H1 (cell line): Measurements from ENCODE around the gene GSK3B. TPM values are rescaled to one million over a fixed set of nuclear protein-coding genes. Genes with fewer than 3 reads are reported as not detected.

Experiments
- CTCF ChIA-PET: fragments of 300-600 bp; sonication (Branson Sonifier 250); formaldehyde crosslinking; loops from one replicate; lab custom pipeline; 2021; ENCODE audit not compliant: partially characterized antibody; lab: Charles Lee
- POLR2A ChIA-PET: fragments of 300-600 bp; sonication (Branson Sonifier 250); formaldehyde crosslinking; loops from one replicate; lab custom pipeline; 2021; ENCODE audit warnings: inconsistent platforms; ENCODE audit not compliant: partially characterized antibody; lab: Charles Lee
- DNase-seq, 2 experiments: peaks; one replicate each; pipeline versions ENCODE4 v3.0.0 to v3.0.0-alpha.2; 2010 to 2022; ENCODE audit warnings: low spot score in 2 of 2, low read depth in 1 of 2, mixed read lengths in 1 of 2
- FAIRE-seq: peaks from 2 replicates; lab custom pipeline; 2011; peaks lifted over from hg19 to GRCh38; lab: Jason Lieb, UNC
- H2AFZ ChIP-seq: 2 replicates; pipeline ENCODE4 v1.8.1; 2012; ENCODE audit warnings: low read length, inconsistent platforms
- H2AK5ac ChIP-seq: 2 replicates; pipeline ENCODE4 v1.6.1; 2013; ENCODE audit warnings: low read depth, low read length
- H2BK120ac ChIP-seq: replicated peaks from 2 replicates; pipeline ENCODE3; 2013; ENCODE audit warnings: low read depth, low read length, inconsistent platforms
- H2BK12ac ChIP-seq: 2 replicates; pipeline ENCODE4 v1.6.1; 2013; ENCODE audit warnings: low read depth, low read length
- H2BK15ac ChIP-seq: 2 replicates; pipeline ENCODE4 v1.6.1; 2013; ENCODE audit warnings: low read length
- H2BK20ac ChIP-seq: 2 replicates; pipeline ENCODE4 v1.6.1; 2013; ENCODE audit warnings: low read length
- H2BK5ac ChIP-seq: 2 replicates; pipeline ENCODE4 v1.6.1; 2013; ENCODE audit warnings: low read depth, low read length
- H3K14ac ChIP-seq: 2 replicates; pipeline ENCODE4 v1.6.1; 2013; ENCODE audit warnings: inconsistent platforms; ENCODE audit not compliant: insufficient read length
- H3K18ac ChIP-seq: 2 replicates; pipeline ENCODE4 v1.6.1; 2013; ENCODE audit warnings: low read length; ENCODE audit errors: extremely low read depth
- H3K23ac ChIP-seq: 2 replicates; pipeline ENCODE4 v1.6.1; 2013; ENCODE audit warnings: inconsistent platforms; ENCODE audit not compliant: insufficient read length
- H3K23me2 ChIP-seq: 2 replicates; pipeline ENCODE4 v1.6.1; 2013; ENCODE audit warnings: low read depth, low read length
- H3K27ac ChIP-seq: 2 replicates; pipeline ENCODE4 v1.6.1; 2011; ENCODE audit warnings: low read depth, low read length, inconsistent platforms
- H3K27me3 ChIP-seq, 4 experiments: replicated peaks in 1 of 4; 1 replicate in 1 of 4; 2 replicates in 3 of 4; pipeline versions ENCODE4 v1.6.1 to v1.8.1; 2011 to 2013; ENCODE audit warnings: low read length in 3 of 4, mild to moderate bottlenecking in 3 of 4, inconsistent platforms in 2 of 4, mixed read lengths in 2 of 4, moderate library complexity in 1 of 4; ENCODE audit not compliant: control insufficient read depth in 3 of 4, insufficient read depth in 3 of 4; ENCODE audit errors: extremely low read depth in 1 of 4
- H3K36me3 ChIP-seq, 4 experiments: 2 replicates each; pipeline versions ENCODE4 v1.6.1 to v1.8.1; 2011 to 2013; ENCODE audit warnings: mild to moderate bottlenecking in 4 of 4, low read length in 3 of 4, moderate library complexity in 2 of 4, control low read depth in 1 of 4, inconsistent platforms in 1 of 4; ENCODE audit not compliant: insufficient read depth in 4 of 4, control insufficient read depth in 2 of 4
- H3K4ac ChIP-seq: replicated peaks from 2 replicates; pipeline ENCODE3; 2013; ENCODE audit warnings: low read length, low read depth, mixed read lengths, inconsistent platforms; ENCODE audit not compliant: insufficient read length
- H3K4me1 ChIP-seq, 4 experiments: replicated peaks in 1 of 4; 1 replicate in 1 of 4; 2 replicates in 3 of 4; pipeline versions ENCODE4 v1.6.1 to v1.8.1; 2011 to 2013; ENCODE audit warnings: low read length in 3 of 4, inconsistent platforms in 2 of 4, mixed read lengths in 1 of 4; ENCODE audit not compliant: insufficient read depth in 4 of 4, control insufficient read depth in 3 of 4
- H3K4me2 ChIP-seq, 2 experiments: 2 replicates each; pipeline versions ENCODE4 v1.6.1 to v1.8.1; 2011 to 2013; ENCODE audit warnings: low read depth in 2 of 2, low read length in 2 of 2, control low read depth in 1 of 2, inconsistent platforms in 1 of 2, mild to moderate bottlenecking in 1 of 2; ENCODE audit not compliant: insufficient read depth in 1 of 2
- H3K4me3 ChIP-seq, 4 experiments: fragments of 200-600, 300-600 bp in 1 of 4; sonication (generic), shearing (Covaris generic), sonication (Bioruptor Twin) in 1 of 4; 2 replicates each; pipeline versions ENCODE4 v1.5.1 to v1.8.1; 2011 to 2016; ENCODE audit warnings: low read length in 4 of 4, low read depth in 3 of 4, control low read depth in 2 of 4, inconsistent platforms in 2 of 4, mild to moderate bottlenecking in 2 of 4, mixed read lengths in 1 of 4, moderate library complexity in 1 of 4; ENCODE audit not compliant: insufficient read depth in 2 of 4; ENCODE audit errors: extremely low read depth in 1 of 4
- H3K56ac ChIP-seq: replicated peaks from 2 replicates; pipeline ENCODE3; 2013; ENCODE audit warnings: low read depth, mild to moderate bottlenecking, mixed read lengths, low read length, inconsistent platforms; ENCODE audit not compliant: insufficient read length
- H3K79me1 ChIP-seq: 2 replicates; pipeline ENCODE4 v1.6.1; 2013; ENCODE audit warnings: low read depth, low read length, control low read depth
- H3K79me2 ChIP-seq, 2 experiments: 2 replicates each; pipeline versions ENCODE4 v1.6.1 to v1.8.1; 2012 to 2013; ENCODE audit warnings: low read length in 2 of 2, mild to moderate bottlenecking in 2 of 2, inconsistent platforms in 1 of 2; ENCODE audit not compliant: insufficient read depth in 2 of 2, control insufficient read depth in 1 of 2
- H3K9ac ChIP-seq, 4 experiments: replicated peaks in 1 of 4; 1 replicate in 1 of 4; 2 replicates in 3 of 4; pipeline versions ENCODE4 v1.6.1 to v1.8.1; 2011 to 2013; ENCODE audit warnings: low read depth in 3 of 4, low read length in 3 of 4, control low read depth in 2 of 4, mild to moderate bottlenecking in 2 of 4, moderate library complexity in 2 of 4, inconsistent platforms in 1 of 4; ENCODE audit errors: extremely low read depth in 1 of 4
- H3K9me3 ChIP-seq, 2 experiments: 2 replicates each; pipeline versions ENCODE4 v1.6.1 to v1.8.1; 2012 to 2013; ENCODE audit warnings: mild to moderate bottlenecking in 2 of 2, moderate library complexity in 2 of 2, control low read depth in 1 of 2, inconsistent platforms in 1 of 2, low read depth in 1 of 2, low read length in 1 of 2, mixed read lengths in 1 of 2; ENCODE audit not compliant: insufficient read depth in 2 of 2
- H4K20me1 ChIP-seq, 2 experiments: replicated peaks in 1 of 2; 2 replicates each; pipeline versions ENCODE3 to v1.8.1; 2011 to 2013; ENCODE audit warnings: inconsistent platforms in 2 of 2, low read length in 2 of 2, mild to moderate bottlenecking in 1 of 2; ENCODE audit not compliant: insufficient read depth in 2 of 2, control insufficient read depth in 1 of 2
- H4K5ac ChIP-seq: 2 replicates; pipeline ENCODE4 v1.6.1; 2013; ENCODE audit warnings: low read length, low read depth, mixed read lengths, inconsistent platforms; ENCODE audit not compliant: insufficient read length
- H4K8ac ChIP-seq: 2 replicates; pipeline ENCODE4 v1.8.0; 2013; ENCODE audit warnings: mild to moderate bottlenecking, moderate library complexity, low read length, inconsistent platforms; ENCODE audit not compliant: insufficient read depth; ENCODE audit errors: extremely low read depth
- H4K91ac ChIP-seq: replicated peaks from 2 replicates; pipeline ENCODE3; 2013; ENCODE audit warnings: low read length, mixed read lengths, inconsistent platforms; ENCODE audit not compliant: insufficient read length
- CTBP2 ChIP-seq: IDR thresholded peaks from 2 replicates; pipeline ENCODE4 v1.7.0; 2011; ENCODE audit warnings: borderline replicate concordance, mild to moderate bottlenecking, moderate library complexity, mixed read lengths, low read length; ENCODE audit not compliant: insufficient read depth, insufficient read length
- GTF2F1 ChIP-seq: IDR thresholded peaks from 2 replicates; pipeline ENCODE4 v1.6.1; 2012; ENCODE audit warnings: low read depth, low read length, improper control_type of control experiment, borderline replicate concordance
- RBBP5 ChIP-seq: IDR thresholded peaks from 2 replicates; pipeline ENCODE4 v1.7.1; 2012; ENCODE audit warnings: low read depth, mild to moderate bottlenecking, inconsistent platforms, low read length, moderate library complexity, borderline replicate concordance
- SP4 ChIP-seq: IDR thresholded peaks from 2 replicates; pipeline ENCODE4 v1.6.1; 2012; ENCODE audit warnings: low read length, inconsistent platforms
- TAF1 ChIP-seq: IDR thresholded peaks from 2 replicates; pipeline ENCODE4 v1.6.1; 2011; ENCODE audit warnings: mild to moderate bottlenecking, low read depth, low read length
- TCF12 ChIP-seq: IDR thresholded peaks from 2 replicates; pipeline ENCODE4 v1.6.1; 2011; ENCODE audit warnings: low read depth, mild to moderate bottlenecking, low read length
- YY1 ChIP-seq: IDR thresholded peaks from 2 replicates; pipeline ENCODE4 v1.6.1; 2011; ENCODE audit warnings: low read depth, mild to moderate bottlenecking, low read length
- WGBS, 2 experiments: shearing (Covaris generic) in 1 of 2; methylation state at CpG; one replicate each; pipeline versions ENCODE4 v1.1.6 to v1.1.7; 2013 to 2015; ENCODE audit warnings: low lambda C conversion rate in 2 of 2, mixed read lengths in 2 of 2, inconsistent platforms in 1 of 2, low coverage in 1 of 2, missing lambda C conversion rate in 1 of 2; ENCODE audit not compliant: insufficient replicate concordance in 2 of 2, insufficient coverage in 1 of 2, insufficient read length in 1 of 2; ENCODE audit errors: extremely low coverage in 1 of 2, missing lambda C conversion rate in 1 of 2; 5-methylcytosine and 5-hydroxymethylcytosine counted together
- polyA plus RNA-seq, 7 experiments: library from polyadenylated mRNA; depleted of rRNA in 3 of 7; stranded (reverse) in 5 of 7; unstranded in 2 of 7; fragments of >200 nt in 5 of 7; fragments of 200-250 nt in 2 of 7; gene quantifications; 1 replicate in 5 of 7; 2 replicates in 1 of 7; 4 replicates in 1 of 7; pipeline versions ENCODE4 v1.2.1 to v1.2.3, GENCODE V29; 2011 to 2013; ENCODE audit warnings: missing spikeins in 2 of 7, mixed read lengths in 2 of 7
- total RNA-seq: library from RNA; stranded (reverse); fragmentation: NEBNext Ultra II Directional; extraction: Animal tissue kit (Norgen Biotek cat#: 25700); gene quantifications from 2 replicates; pipeline ENCODE4 v1.2.1, GENCODE V29; 2021
- TF ChIP-seq, protein P1 (sequence below): IDR thresholded peaks from 2 replicates; pipeline ENCODE4 v1.6.1; 2012; ENCODE audit warnings: low read length, inconsistent platforms

The GSK3B gene
- total and polyA plus RNA-seq, 2 of the 8 experiments (the other 6 are each of a cell fraction or from before 2014, with no cell fraction given) = 24.2 to 50.7 TPM

DNA sequence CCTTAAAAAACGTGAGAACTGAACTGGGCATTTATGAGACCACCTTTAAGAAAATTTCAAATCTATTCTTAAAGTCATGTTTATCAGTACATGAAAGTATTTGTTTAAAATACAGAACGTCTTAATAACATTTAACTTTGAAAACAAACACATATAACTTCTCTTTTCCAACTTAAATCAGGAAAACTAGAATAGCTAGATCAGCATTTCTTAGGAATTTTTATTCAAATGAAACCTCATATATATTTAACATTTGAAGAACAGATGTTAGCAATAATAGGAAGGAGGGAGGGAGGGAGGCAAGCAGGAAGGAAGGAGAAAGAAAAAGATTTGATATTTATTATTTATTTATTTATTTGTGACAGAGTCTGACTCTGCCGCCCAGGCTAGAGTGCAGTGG lies 192.2 kb downstream of the GSK3B start:
- Histone ChIP-seq H3K9ac (no peak overlapping the region), H4K8ac (no peak overlapping the region)

More for the DNA sequence above, 192.2 kb downstream of the GSK3B start:
- no peak overlapping the region for H3K14ac ChIP-seq
- no peak overlapping the region for H4K91ac ChIP-seq
- peaks cover 0 to 12% (median 0%) of the 10 kb centered on the region in 4 experiments; a peak in 1 of 8 replicates for H3K36me3 ChIP-seq
- H3K23ac ChIP-seq = no peak overlapping the region
- FAIRE-seq (no peak), DNase-seq (no peak)
- WGBS, 2 experiments = 87% methylated on average over 3 of the region's 3 CpGs; no CpG with 5 or more reads in 1 of the 2 experiments
- no peak overlapping the region for H3K4me3 ChIP-seq
- no peak overlapping the region for H2BK120ac ChIP-seq
- no peak for TF ChIP-seq TCF12
- no peak for TF ChIP-seq GTF2F1
- TF ChIP-seq TAF1 = no peak
- TF ChIP-seq, protein P1, sequence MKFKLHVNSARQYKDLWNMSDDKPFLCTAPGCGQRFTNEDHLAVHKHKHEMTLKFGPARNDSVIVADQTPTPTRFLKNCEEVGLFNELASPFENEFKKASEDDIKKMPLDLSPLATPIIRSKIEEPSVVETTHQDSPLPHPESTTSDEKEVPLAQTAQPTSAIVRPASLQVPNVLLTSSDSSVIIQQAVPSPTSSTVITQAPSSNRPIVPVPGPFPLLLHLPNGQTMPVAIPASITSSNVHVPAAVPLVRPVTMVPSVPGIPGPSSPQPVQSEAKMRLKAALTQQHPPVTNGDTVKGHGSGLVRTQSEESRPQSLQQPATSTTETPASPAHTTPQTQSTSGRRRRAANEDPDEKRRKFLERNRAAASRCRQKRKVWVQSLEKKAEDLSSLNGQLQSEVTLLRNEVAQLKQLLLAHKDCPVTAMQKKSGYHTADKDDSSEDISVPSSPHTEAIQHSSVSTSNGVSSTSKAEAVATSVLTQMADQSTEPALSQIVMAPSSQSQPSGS = no peak
- TF ChIP-seq SP4 = no peak
- no peak for TF ChIP-seq RBBP5
- no peak for TF ChIP-seq CTBP2
- TF ChIP-seq YY1 = no peak
- POLR2A ChIA-PET = no interaction called here
- H2BK12ac ChIP-seq = no peak overlapping the region
- no peak overlapping the region for H3K4me2 ChIP-seq
- H3K18ac ChIP-seq = no peak overlapping the region
- no peak overlapping the region for H2AK5ac ChIP-seq
- H3K79me1 ChIP-seq = no peaks in the 10 kb centered on the region
- H4K5ac ChIP-seq = no peak overlapping the region
- no peaks in the 10 kb centered on the region for H3K79me2 ChIP-seq
- H3K4ac ChIP-seq = no peak overlapping the region
- no peak overlapping the region for H3K27ac ChIP-seq
- H3K9me3 ChIP-seq = no peaks in the 10 kb centered on the region
- H3K23me2 ChIP-seq = no peaks in the 10 kb centered on the region
- H2BK15ac ChIP-seq = no peak overlapping the region
- CTCF ChIA-PET = no interaction called here
- H3K56ac ChIP-seq = no peak overlapping the region
- H2BK5ac ChIP-seq = no peak overlapping the region
- no peaks in the 10 kb centered on the region for H3K4me1 ChIP-seq
- H3K27me3 ChIP-seq = no peaks in the 10 kb centered on the region
- H2AFZ ChIP-seq = no peak overlapping the region
- no peaks in the 10 kb centered on the region for H4K20me1 ChIP-seq
- no peak overlapping the region for H2BK20ac ChIP-seq
